GM21515 (cell line): ENCODE data around the gene EDNRA.

ENCODE experiments used
- ATAC-seq: cut with Tn5 transposase; IDR thresholded peaks from one replicate; pipeline ENCODE4 v1.9.1; 2021; ENCODE audit not compliant: unreplicated experiment

The EDNRA gene

GRCh38 chr4:147496500-147496899 lies 15.6 kb downstream of the EDNRA start:
- ATAC-seq, result no peak

GRCh38 chr4:147498031-147498660 lies 17.2 kb downstream of the EDNRA start:
- no peak for ATAC-seq

DNA sequence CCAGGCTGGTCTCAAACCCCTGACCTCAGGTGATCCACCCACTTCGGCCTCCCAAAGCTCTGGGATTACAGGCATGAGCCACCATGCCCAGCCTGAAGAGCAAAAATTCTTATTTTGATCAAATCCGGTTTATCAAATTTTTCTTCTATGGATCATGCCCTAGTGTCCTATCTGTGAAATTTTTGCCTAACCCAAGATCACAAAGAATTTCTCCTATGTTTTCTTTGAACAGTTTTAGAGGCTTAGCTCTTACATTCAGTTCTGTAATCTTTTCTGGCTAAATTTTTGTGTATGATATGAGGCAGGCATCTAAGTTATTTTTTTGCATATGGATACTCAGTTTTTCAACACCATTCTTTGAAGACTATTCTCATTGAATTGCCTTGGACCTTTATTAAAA lies 27.4 kb downstream of the EDNRA start:
- ATAC-seq, result no peak

DNA sequence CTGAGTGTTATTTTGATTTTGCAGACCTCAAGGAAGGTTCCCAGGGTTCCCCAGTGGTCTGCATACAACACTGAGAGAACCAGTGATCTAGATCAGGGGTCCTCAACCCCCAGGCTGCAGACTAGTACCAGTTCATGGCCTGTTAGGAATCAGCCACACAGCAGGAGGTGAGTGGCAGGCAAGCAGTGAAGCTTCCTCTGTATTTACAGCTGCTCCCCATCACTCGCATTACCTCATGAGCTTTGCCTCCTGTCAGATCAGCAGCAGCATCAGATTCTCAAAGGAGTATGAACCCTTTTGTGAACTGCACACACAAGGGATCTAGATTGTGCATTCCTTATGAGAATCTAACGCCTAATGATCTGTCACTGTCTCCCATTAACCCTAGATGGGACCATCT lies 28.5 kb downstream of the EDNRA start:
- no peak for ATAC-seq

DNA sequence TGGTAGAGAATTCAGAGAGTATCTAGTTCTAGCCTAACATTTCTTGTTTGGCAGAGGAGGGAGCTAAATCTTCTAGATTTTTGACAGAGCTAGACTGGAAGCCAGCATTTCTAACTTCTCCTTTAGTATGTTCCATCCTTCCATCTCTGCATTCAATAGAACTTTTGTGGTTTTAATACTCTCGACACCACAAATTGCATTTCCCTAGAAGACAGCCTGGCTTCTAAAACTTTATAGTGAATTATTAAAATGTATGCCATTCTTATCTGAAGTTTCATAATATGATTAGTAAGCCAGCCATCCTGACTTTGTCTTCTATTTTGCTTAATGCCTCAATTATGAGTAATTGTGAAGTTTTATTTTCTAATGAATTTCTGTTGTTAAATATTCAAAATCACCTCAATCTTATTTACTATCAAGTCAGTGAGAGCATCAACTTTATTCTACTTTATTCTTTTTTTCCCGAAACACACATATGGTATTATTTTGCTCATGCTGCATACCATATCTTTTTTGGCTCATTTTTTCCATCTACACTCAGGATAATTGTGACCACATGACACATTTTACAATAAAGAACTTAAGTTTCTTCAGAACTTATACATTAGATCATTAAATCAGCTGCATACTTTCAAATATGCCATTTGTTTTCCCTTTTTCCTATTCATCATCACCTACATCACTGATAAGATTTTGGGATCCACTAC lies 30.2 kb downstream of the EDNRA start:
- ATAC-seq, result no peak

DNA sequence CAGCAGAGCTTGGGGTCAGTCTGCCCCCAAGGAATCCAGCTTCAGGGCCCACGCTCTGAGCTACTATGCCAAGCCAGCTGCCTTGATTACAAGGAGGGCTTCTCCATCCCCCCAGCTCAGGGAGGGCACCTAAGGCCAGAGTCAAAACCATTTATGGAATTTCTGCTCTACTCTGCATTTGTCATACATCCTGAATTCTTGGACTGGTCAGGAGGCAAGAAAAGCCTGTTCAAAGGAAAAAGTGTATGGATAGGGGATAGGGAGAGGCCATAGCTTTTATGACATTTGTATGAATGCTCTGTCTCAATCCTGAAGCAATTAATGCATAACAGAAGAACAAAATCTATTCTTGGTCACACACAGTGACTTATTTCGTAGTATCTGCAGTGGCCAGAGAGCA lies 32.2 kb downstream of the EDNRA start:
- no peak for ATAC-seq

- ATAC-seq, result no peak
Observed at GRCh38 chr4:147513952-147514351, 33.1 kb downstream of the EDNRA start.

DNA sequence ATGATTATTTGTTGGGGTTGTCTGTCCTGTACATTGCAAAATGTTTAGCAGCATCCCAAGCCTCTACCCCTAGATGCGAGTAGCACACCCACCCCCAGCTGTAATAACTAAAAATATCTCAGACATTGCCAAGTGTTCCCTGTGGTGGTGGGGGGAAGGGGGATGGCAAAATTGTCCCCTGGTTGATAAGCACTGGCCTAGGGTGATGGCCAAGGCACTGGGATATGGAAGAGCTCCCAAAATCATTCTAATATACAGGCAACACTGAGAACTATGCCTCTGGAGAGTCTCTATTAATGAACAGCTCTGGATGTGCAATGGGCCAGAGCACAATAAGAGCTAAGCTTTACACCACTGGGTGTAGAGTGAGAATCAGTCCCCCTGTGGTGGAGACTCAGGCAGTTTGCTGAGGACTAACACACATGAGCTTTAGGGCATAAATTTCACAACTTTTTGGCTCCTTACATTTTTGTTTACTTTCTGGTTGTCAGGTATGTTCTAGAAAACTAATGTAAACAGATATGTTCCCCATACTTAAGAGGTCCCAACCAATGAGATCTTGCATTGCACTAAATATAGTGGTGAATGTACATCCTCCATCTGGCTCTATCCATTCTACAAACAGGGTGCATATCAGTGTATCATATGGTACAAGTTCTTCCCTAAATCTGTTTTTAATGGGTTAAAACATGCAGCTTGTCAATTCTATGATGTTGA lies 34.5 kb downstream of the EDNRA start:
- ATAC-seq, result no peak

DNA sequence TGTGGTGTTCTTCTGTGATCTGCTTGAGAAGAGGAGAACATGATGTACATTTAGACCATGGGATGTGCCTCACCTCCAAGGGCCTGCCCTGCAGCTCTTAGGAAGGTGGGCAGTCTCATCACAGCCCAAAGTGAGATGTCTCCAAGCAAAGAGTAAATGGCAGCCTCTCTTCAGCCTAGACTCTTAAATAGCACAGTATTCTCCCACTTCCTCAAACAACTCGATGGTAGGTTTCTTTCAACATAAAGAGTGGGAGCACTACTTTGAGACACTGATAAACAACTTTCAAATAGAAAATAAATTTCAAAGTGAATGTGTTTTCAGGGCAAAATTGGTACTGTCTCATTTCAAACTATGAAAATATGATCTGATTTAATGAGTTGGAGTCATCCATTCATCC lies 35.2 kb downstream of the EDNRA start:
- no peak for ATAC-seq

DNA sequence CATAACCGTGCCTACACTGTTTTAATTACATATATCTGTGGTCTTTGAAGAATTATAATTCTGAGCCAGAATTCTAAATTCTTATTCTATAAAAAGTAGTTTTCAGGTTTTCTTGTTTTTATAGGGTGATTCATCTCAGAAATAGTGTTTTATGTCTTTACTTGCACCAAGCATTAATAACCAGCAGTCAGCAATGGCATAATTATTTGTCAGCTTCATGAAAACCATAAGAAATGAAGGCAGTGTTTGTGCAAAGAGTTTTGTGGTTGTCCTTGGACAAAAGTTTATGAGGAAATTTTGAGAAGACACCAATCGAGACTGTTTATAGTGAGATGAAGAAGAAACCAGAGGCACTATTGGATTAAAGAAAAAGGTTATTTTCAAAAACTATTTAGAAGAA lies 37.2 kb downstream of the EDNRA start:
- ATAC-seq, result no peak

GRCh38 chr4:147518846-147519767 lies 38.2 kb downstream of the EDNRA start:
- ATAC-seq, result peak; percentile 97

DNA sequence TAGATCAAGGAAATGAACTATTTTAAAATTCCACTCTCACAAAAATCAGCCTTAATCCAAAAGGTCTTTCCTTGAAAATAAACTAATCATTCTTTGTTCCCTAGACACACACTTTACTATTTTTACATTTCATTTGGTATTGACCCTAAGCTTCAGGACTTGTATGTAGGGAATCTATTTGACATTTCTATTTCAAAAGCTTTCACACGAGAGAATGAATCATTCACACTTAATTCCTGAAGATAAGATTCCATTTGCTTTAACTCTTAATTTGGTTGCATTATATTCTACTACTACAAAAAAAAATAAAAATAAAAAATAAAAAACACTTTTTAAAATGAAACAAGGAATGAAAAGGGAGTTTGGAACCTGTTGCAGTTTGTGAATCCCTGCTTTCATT lies 43.7 kb downstream of the EDNRA start:
- no peak for ATAC-seq

DNA sequence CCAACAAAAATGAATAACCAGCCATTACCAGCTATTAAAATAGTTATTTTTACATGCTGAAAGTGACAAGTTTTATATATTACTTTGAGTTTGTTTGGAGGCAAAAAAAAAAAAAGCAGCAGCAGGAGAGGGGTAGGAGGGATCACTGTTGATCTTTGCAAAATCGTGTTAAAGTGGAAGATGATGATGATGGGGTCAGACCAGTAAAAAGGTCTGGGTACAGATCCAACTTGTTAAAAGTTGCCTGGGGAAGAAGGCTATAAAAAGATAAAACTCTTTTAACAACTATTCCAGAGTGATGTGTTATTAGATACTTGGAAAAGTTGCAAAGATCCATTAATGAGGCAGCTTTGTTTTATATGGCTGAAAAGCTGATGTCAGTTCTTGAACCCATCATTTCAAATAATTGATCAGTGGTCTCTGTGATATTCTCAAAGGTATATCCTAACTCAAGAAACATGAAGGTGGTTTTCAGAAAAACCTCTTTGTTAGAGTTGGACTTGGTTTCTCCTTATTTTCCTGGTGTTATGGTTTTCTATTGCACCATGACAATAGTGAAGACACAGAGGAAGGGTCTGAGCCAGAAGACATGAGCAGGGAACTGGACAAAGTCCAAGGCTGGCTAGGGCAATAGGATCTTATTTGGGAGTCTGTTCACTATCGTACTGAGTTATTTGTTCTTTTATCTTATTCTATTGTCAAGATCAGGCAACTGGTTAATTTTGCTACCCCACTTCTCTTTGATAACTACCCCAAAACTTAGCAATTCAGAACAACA lies 44.8 kb downstream of the EDNRA start:
- no peak for ATAC-seq

DNA sequence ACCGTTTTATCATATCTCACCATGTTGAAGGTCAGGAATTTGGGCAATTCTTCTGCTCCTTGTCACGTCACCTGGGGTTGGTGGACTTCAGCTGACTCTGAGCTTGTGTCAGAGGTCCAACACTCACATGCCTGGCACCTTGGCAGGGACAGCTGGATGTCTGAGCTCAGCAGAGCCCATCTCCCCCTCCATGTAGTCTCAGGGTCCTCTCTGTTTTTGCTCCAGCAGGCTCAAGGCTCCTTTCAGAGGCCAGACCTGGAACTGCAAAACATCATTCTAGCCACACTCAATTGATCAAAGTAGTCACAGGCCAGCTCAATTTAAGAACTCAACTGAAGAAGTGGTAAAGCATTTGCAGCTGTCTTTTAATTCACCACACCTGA lies 45.4 kb downstream of the EDNRA start:
- ATAC-seq, result no peak

DNA sequence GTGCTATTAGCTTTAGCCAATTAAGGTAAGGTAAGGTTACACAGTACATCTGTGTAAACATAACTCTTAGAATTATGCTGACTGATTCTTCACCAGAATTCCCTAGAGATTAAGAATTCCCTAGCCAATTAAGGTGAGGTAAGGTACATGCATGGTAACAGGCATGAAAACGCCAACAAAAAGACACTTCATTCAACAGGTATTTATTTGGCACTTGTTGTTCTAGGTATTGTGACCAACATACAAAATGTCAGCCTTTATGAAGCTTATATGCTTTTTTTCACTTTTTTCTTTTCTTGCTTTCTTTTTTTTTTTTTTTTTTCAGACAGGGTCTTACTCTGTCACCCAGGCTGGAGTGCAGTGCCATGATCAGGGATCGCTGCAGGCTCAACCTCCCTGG lies 47.2 kb downstream of the EDNRA start:
- ATAC-seq, result no peak

GRCh38 chr4:147530134-147530533 lies 49.2 kb downstream of the EDNRA start:
- no peak for ATAC-seq

DNA sequence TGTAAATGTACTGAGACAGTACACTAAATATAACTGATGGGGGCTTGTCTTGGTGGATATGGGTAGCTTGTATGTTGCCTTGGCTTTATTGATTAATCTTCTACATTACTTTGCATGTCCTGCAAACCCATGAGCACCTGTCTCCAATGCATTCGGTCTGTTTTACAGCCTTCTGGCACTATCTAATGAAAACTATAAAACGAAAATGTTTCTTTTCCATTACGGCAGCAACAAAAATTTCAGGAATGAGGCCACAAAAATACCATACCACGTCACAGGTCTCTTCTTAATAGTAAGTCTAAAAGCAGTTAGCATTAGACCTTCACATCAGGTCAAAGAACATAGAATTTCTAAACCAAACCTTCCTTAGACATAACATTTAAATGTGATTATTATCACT lies 49.8 kb downstream of the EDNRA start:
- no peak for ATAC-seq

- ATAC-seq, result no peak
Observed at GRCh38 chr4:147532896-147533295, 52.0 kb downstream of the EDNRA start.

GRCh38 chr4:147533331-147533730 lies 52.4 kb downstream of the EDNRA start:
- no peak for ATAC-seq

DNA sequence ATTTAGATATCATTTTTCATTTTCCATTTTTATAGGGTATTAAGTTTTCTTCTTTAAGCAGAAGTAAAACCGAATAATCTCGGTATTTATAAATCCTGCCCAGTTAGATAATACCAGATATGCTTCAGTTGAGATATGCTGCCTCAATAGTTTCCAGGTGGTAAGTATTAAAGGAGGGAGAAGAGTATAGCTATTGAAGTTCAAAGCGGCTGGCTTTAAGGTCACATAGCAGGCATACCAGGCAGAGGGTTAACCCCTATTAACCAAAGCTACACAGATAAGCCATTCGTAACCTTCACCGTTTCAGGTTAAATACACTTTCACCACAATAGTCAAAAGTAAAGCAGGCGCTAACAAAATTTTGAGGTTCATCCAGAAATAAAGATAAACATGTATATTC lies 54.2 kb downstream of the EDNRA start:
- ATAC-seq, result no peak

- ATAC-seq, result no peak
Observed at GRCh38 chr4:147538711-147539110, 57.8 kb downstream of the EDNRA start.
